Stomach smooth muscle (tissue), 2 donors: Measurements from ENCODE around the gene ZNF738.

Experiments
- H3K27ac ChIP-seq: one replicate; pipeline ENCODE4 v1.7.0; 2013; ENCODE audit warnings: mild to moderate bottlenecking, low read length, inconsistent platforms
- H3K27me3 ChIP-seq, 2 donors: one replicate each; pipeline ENCODE4 v1.7.0; 2013; ENCODE audit warnings: low read length in 2 of 2; ENCODE audit not compliant: insufficient read depth in 2 of 2, control insufficient read depth in 1 of 2
- H3K36me3 ChIP-seq, 2 donors: one replicate each; pipeline ENCODE4 v1.7.0; 2013; ENCODE audit warnings: low read length in 2 of 2; ENCODE audit not compliant: control insufficient read depth in 2 of 2, insufficient read depth in 2 of 2
- H3K4me1 ChIP-seq: one replicate; pipeline ENCODE4 v1.7.0; 2013; ENCODE audit warnings: low read length; ENCODE audit not compliant: control insufficient read depth, insufficient read depth
- H3K4me3 ChIP-seq, 2 donors: one replicate each; pipeline ENCODE4 v1.7.0; 2013; ENCODE audit warnings: low read length in 2 of 2
- H3K9ac ChIP-seq, 2 donors: one replicate each; pipeline ENCODE4 v1.7.0; 2013; ENCODE audit warnings: low read length in 2 of 2, mild to moderate bottlenecking in 1 of 2
- H3K9me3 ChIP-seq, 2 donors: one replicate each; pipeline ENCODE4 v1.7.0; 2013; ENCODE audit warnings: low read length in 2 of 2; ENCODE audit not compliant: control insufficient read depth in 2 of 2
- donor health status: healthy.
- donor health status: Pancreatic carcinoma.

Gene ZNF738

GRCh38 chr19:21422244-21422643 is 63.4 kb downstream of the ZNF738 start:
- H3K36me3 ChIP-seq, result peaks cover 2 to 4% of the 10 kb centered on the region in 2 donors
- H3K4me1 ChIP-seq, result no peaks in the 10 kb centered on the region
- H3K9me3 ChIP-seq, result peaks cover 0 to 16% of the 10 kb centered on the region in 2 donors
- H3K27ac ChIP-seq, result no peak overlapping the region
- no peaks in the 10 kb centered on the region for H3K27me3 ChIP-seq
- no peak overlapping the region for H3K4me3 ChIP-seq
- no peak overlapping the region for H3K9ac ChIP-seq

DNA sequence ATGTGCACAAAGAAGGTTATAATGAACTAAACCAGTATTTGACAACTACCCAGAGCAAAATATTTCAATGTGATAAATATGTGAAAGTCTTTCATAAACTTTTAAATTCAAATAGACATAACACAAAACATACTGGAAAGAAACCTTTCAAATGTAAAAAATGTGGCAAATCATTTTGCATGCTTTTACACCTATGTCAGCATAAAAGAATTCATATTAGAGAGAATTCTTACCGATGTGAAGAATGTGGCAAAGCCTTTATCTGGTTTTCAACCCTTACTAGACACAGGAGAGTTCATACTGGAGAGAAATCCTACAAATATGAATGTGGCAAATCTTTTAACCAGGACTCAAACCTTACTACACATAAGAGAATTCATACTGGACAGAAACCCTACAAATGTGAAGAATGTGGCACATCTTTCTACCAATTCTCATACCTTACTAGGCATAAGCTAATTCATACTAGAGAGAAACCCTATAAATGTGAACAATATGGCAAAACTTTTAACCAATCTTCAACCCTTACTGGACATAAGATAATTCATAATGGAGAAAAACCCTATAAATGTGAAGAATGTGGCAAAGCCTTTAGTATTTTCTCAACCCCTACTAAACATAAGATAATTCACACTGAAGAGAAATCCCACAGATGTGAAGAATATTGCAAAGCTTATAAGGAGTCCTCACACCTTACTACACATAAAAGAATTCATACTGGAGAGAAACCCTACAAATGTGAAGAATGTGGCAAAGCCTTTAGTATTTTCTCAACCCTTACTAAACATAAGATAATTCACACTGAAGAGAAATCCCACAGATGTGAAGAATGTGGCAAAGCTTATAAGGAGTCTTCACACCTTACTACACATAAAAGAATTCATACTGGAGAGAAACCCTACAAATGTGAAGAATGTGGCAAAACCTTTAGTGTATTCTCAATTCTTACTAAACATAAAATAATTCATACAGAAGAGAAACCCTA is 64.5 kb downstream of the ZNF738 start:
- no peaks in the 10 kb centered on the region for H3K27me3 ChIP-seq
- no peaks in the 10 kb centered on the region for H3K4me1 ChIP-seq
- H3K9me3 ChIP-seq, result peaks cover 0 to 16% of the 10 kb centered on the region in 2 donors
- H3K9ac ChIP-seq, result no peak overlapping the region
- H3K36me3 ChIP-seq, result peaks cover 0 to 3% of the 10 kb centered on the region in 2 donors
- no peak overlapping the region for H3K27ac ChIP-seq
- H3K4me3 ChIP-seq, result no peak overlapping the region
